ENCODE results near the gene RFNG. TPM values are rescaled to one million over a fixed set of nuclear protein-coding genes. Genes with fewer than 3 reads are reported as not detected.

Gene RFNG
- total RNA-seq, 1 experiment from 2014 or later = 31.5 TPM

- no peak overlapping the region for H3K4me3 ChIP-seq (ENCODE audit: low read depth, low read length, poor library complexity, severe bottlenecking)
- H3K27me3 ChIP-seq (replicated peaks; ENCODE audit: insufficient read depth, low read depth, low read length, poor library complexity) = no peaks in the 10 kb centered on the region
- TF ChIP-seq EZH2 (IDR thresholded peaks at IDR 0.05; ENCODE audit: borderline replicate concordance, low read depth, low read length, poor library complexity, severe bottlenecking) = no peak
- TF ChIP-seq, protein P1, sequence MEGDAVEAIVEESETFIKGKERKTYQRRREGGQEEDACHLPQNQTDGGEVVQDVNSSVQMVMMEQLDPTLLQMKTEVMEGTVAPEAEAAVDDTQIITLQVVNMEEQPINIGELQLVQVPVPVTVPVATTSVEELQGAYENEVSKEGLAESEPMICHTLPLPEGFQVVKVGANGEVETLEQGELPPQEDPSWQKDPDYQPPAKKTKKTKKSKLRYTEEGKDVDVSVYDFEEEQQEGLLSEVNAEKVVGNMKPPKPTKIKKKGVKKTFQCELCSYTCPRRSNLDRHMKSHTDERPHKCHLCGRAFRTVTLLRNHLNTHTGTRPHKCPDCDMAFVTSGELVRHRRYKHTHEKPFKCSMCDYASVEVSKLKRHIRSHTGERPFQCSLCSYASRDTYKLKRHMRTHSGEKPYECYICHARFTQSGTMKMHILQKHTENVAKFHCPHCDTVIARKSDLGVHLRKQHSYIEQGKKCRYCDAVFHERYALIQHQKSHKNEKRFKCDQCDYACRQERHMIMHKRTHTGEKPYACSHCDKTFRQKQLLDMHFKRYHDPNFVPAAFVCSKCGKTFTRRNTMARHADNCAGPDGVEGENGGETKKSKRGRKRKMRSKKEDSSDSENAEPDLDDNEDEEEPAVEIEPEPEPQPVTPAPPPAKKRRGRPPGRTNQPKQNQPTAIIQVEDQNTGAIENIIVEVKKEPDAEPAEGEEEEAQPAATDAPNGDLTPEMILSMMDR (conservative IDR thresholded peaks at IDR 0.05; ENCODE audit: low read depth, low read length) = no peak
- ChIA-PET CTCF (no interaction called here), POLR2A (ENCODE audit: low non-redundant PET) (interaction anchor here (0.6 kb wide), 1 partner anchor 57 kb away, joined by 23 read pairs; the partner anchor contains the start of genes CENPX and LRRC45)
- no peak overlapping the region for H3K27ac ChIP-seq (ENCODE audit: low read depth, low read length, poor library complexity, severe bottlenecking)
- intact Hi-C loops (cut with micrococcal nuclease; ENCODE audit: unreplicated experiment) = no loop called here
- no TSS peak for BruUV-seq (replicated peaks)
- no peak for DNase-seq (ENCODE audit: low spot score)
- H3K9me3 ChIP-seq (ENCODE audit: low read depth, low read length, poor library complexity, severe bottlenecking) = no peaks in the 10 kb centered on the region
- peaks cover 80% of the 10 kb centered on the region for H3K36me3 ChIP-seq (ENCODE audit: insufficient read depth, low read length, poor library complexity, severe bottlenecking)
- H3K4me1 ChIP-seq (ENCODE audit: insufficient read depth, low read length, poor library complexity, severe bottlenecking) = no peaks in the 10 kb centered on the region
These were observed 28.6 kb upstream of the RFNG start for GRCh38 chr17:82080048-82080788.

- peaks cover 69% of the 10 kb centered on the region for H3K36me3 ChIP-seq (ENCODE audit: insufficient read depth, low read length, poor library complexity, severe bottlenecking)
- DNase-seq (ENCODE audit: low spot score) = no peak
- intact Hi-C loops (cut with micrococcal nuclease; ENCODE audit: unreplicated experiment) = no loop called here
- TF ChIP-seq EZH2 (IDR thresholded peaks at IDR 0.05; ENCODE audit: borderline replicate concordance, low read depth, low read length, poor library complexity, severe bottlenecking) = no peak
- TF ChIP-seq, protein P1 (conservative IDR thresholded peaks at IDR 0.05; ENCODE audit: low read depth, low read length) = no peak
- BruUV-seq (replicated peaks) = no TSS peak
- ChIA-PET POLR2A (ENCODE audit: low non-redundant PET) (interaction anchor here (0.6 kb wide), 1 partner anchor 56 kb away, joined by 23 read pairs; the partner anchor contains the start of genes CENPX and LRRC45), CTCF (no interaction called here)
- H3K9me3 ChIP-seq (ENCODE audit: low read depth, low read length, poor library complexity, severe bottlenecking) = no peaks in the 10 kb centered on the region
- H3K4me1 ChIP-seq (ENCODE audit: insufficient read depth, low read length, poor library complexity, severe bottlenecking) = no peaks in the 10 kb centered on the region
- H3K27me3 ChIP-seq (replicated peaks; ENCODE audit: insufficient read depth, low read depth, low read length, poor library complexity) = no peaks in the 10 kb centered on the region
- H3K27ac ChIP-seq (ENCODE audit: low read depth, low read length, poor library complexity, severe bottlenecking) = no peak overlapping the region
- H3K4me3 ChIP-seq (ENCODE audit: low read depth, low read length, poor library complexity, severe bottlenecking) = no peak overlapping the region
These were observed 27.5 kb upstream of the RFNG start for GRCh38 chr17:82079001-82079677.

DNA sequence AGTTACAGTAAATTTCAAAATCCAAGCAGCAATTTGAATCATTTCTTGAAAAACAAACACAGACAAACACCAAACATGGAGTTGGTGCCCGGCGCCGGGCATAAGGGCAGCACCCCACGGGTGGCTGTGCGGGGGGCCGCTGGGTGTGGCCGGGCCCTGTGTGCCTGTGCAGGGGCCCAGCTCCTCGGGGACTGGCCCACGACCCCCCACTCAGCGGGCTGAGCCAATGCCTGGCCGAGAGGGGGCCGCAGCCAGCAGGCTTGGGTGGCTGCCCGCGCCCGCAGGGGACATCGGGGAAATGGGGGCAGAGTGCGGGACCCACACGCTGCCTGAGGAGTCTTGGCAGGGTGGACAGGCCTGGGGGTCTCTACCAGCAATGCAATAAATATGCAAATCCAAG, 26.8 kb upstream of the RFNG start:
- ChIA-PET CTCF (no interaction called here), POLR2A (ENCODE audit: low non-redundant PET) (no interaction called here)
- TF ChIP-seq, protein P1 (conservative IDR thresholded peaks at IDR 0.05; ENCODE audit: low read depth, low read length) = no peak
- no peak for TF ChIP-seq EZH2 (IDR thresholded peaks at IDR 0.05; ENCODE audit: borderline replicate concordance, low read depth, low read length, poor library complexity, severe bottlenecking)
- TSS peak; percentile 35 for BruUV-seq (replicated peaks)
- no peak for DNase-seq (ENCODE audit: low spot score)
- H3K4me1 ChIP-seq (ENCODE audit: insufficient read depth, low read length, poor library complexity, severe bottlenecking) = no peaks in the 10 kb centered on the region
- H3K27me3 ChIP-seq (replicated peaks; ENCODE audit: insufficient read depth, low read depth, low read length, poor library complexity) = no peaks in the 10 kb centered on the region
- no peak overlapping the region for H3K4me3 ChIP-seq (ENCODE audit: low read depth, low read length, poor library complexity, severe bottlenecking)
- intact Hi-C loops (cut with micrococcal nuclease; ENCODE audit: unreplicated experiment) = no loop called here
- H3K27ac ChIP-seq (ENCODE audit: low read depth, low read length, poor library complexity, severe bottlenecking) = peak overlapping the region; percentile 2
- H3K9me3 ChIP-seq (ENCODE audit: low read depth, low read length, poor library complexity, severe bottlenecking) = no peaks in the 10 kb centered on the region
- H3K36me3 ChIP-seq (ENCODE audit: insufficient read depth, low read length, poor library complexity, severe bottlenecking) = peaks cover 62% of the 10 kb centered on the region

All from A673 (cell line).